ENCODE measurements around the gene ALK. TPM values are rescaled to one million over a fixed set of nuclear protein-coding genes. Genes with fewer than 3 reads are reported as not detected.

ALK gene
- total RNA-seq, 4 donors from 2014 or later, result 0.08 to 0.40 (median 0.28) TPM

GRCh38 chr2:29689666-29690065 lies 231.7 kb downstream of the ALK start:
- Histone ChIP-seq H3K27ac (no peak overlapping the region), H3K4me3 (replicated peaks in 1 of 3) (no peak overlapping the region), H3K9me3 (no peaks in the 10 kb centered on the region), H3K4me1 (peaks cover 50 to 61% of the 10 kb centered on the region in 2 donors), H3K36me3 (no peaks in the 10 kb centered on the region), H3K27me3 (no peaks in the 10 kb centered on the region)
- WGBS, 2 donors, result 93 to 94% methylated on average over 5 of the region's 5 CpGs
- intact Hi-C loops (cut with DNase I), result no loop called here
- DNase-seq, result no peak
- TF ChIP-seq POLR2A (IDR thresholded peaks at IDR 0.05), result no peak
- TF ChIP-seq CTCF (IDR thresholded peaks at IDR 0.05), result no peak

DNA sequence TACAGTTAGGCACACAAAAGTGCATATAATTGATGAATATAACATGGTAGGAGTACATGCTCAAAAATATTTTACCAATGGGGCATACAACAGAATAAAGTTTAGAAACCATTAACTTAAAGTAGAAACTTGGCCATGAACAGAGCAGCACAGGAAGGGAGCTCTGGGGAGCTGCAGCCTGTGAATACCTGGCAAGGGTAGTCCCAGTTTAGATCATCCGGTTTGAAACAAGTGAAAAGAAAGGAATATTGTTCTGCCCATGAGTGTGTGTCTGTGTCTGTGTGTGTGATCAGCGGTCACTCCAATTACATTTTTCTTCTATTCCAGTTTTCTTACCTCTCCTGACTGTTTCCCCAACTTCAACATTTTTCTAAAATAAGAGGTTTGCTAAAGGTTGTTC lies 233.0 kb downstream of the ALK start:
- intact Hi-C loops (cut with DNase I), result no loop called here
- no peak for DNase-seq
- H3K4me1 ChIP-seq, result peaks cover 37 to 48% of the 10 kb centered on the region in 2 donors
- no peaks in the 10 kb centered on the region for H3K27me3 ChIP-seq
- TF ChIP-seq POLR2A (IDR thresholded peaks at IDR 0.05) (no peak), CTCF (IDR thresholded peaks at IDR 0.05) (no peak)
- WGBS, 2 donors, result 64 to 66% methylated on average over 2 of the region's 2 CpGs
- H3K4me3 ChIP-seq (replicated peaks in 1 of 3), result no peak overlapping the region
- H3K27ac ChIP-seq, result peak overlapping the region in 1 of 3 donors; percentile 26
- H3K36me3 ChIP-seq, result no peaks in the 10 kb centered on the region
- no peaks in the 10 kb centered on the region for H3K9me3 ChIP-seq

GRCh38 chr2:29687121-29687520 lies 234.3 kb downstream of the ALK start:
- H3K9me3 ChIP-seq, result no peaks in the 10 kb centered on the region
- TF ChIP-seq POLR2A (IDR thresholded peaks at IDR 0.05), result no peak
- no peak for TF ChIP-seq CTCF (IDR thresholded peaks at IDR 0.05)
- no peaks in the 10 kb centered on the region for H3K27me3 ChIP-seq
- no peak overlapping the region for H3K4me3 ChIP-seq (replicated peaks in 1 of 3)
- H3K4me1 ChIP-seq, result peaks cover 36 to 38% of the 10 kb centered on the region in 2 donors
- WGBS, 2 donors, result 46 to 48% methylated on average over 2 of the region's 2 CpGs
- H3K27ac ChIP-seq, result peak overlapping the region in 2 of 3 donors; percentile 36 to 62
- DNase-seq, result peak; percentile 87 to 89
- H3K36me3 ChIP-seq, result no peaks in the 10 kb centered on the region
- intact Hi-C loops (cut with DNase I), result no loop called here

- Histone ChIP-seq H3K36me3 (no peaks in the 10 kb centered on the region), H3K9me3 (no peaks in the 10 kb centered on the region), H3K27ac (no peak overlapping the region), H3K4me3 (replicated peaks in 1 of 3) (no peak overlapping the region), H3K4me1 (no peaks in the 10 kb centered on the region), H3K27me3 (no peaks in the 10 kb centered on the region)
- TF ChIP-seq POLR2A (IDR thresholded peaks at IDR 0.05) (no peak), CTCF (IDR thresholded peaks at IDR 0.05) (no peak)
- no peak for DNase-seq
- intact Hi-C loops (cut with DNase I), result no loop called here
Measured at GRCh38 chr2:29676886-29677453, 244.4 kb downstream of the ALK start.

- no peak for TF ChIP-seq CTCF (IDR thresholded peaks at IDR 0.05)
- no peak for TF ChIP-seq POLR2A (IDR thresholded peaks at IDR 0.05)
- H3K36me3 ChIP-seq, result no peaks in the 10 kb centered on the region
- intact Hi-C loops (cut with DNase I), result no loop called here
- no peaks in the 10 kb centered on the region for H3K9me3 ChIP-seq
- no peak overlapping the region for H3K27ac ChIP-seq
- no peak overlapping the region for H3K4me3 ChIP-seq (replicated peaks in 1 of 3)
- H3K4me1 ChIP-seq, result no peaks in the 10 kb centered on the region
- 86 to 93% methylated on average over 2 of the region's 2 CpGs for WGBS, 2 donors
- no peak for DNase-seq
- no peaks in the 10 kb centered on the region for H3K27me3 ChIP-seq
Measured at GRCh38 chr2:29664578-29664977, 256.8 kb downstream of the ALK start.

Measured in thyroid gland (tissue), 4 donors.